MCF 10A (cell line): ENCODE results near the gene SUN2. TPM values are rescaled to one million over a fixed set of nuclear protein-coding genes. Genes with fewer than 3 reads are reported as not detected.

Experiments
- BruUV-seq: library from RNA; stranded (reverse); fragments of 400-500 nt; replicated peaks from 2 replicates; lab custom pipeline; 2021; lab: Mats Ljungman, UMichigan
- CTCF ChIA-PET: fragments of 300-600 bp; sonication (Branson Sonifier 250); formaldehyde crosslinking; extraction: SDS; loops from one replicate; lab custom pipeline; 2021; ENCODE audit warnings: antibody characterized with exemption, inconsistent platforms; lab: Yijun Ruan, JAX
- POLR2A ChIA-PET: fragments of 300-600, 350-650 bp; sonication (Branson Sonifier 250); formaldehyde crosslinking; extraction: SDS; loops from one replicate; lab custom pipeline; 2020; ENCODE audit warnings: antibody characterized with exemption, inconsistent platforms; lab: Yijun Ruan, JAX
- DNase-seq: peaks from one replicate; pipeline ENCODE4 v3.0.0-alpha.2; 2018; ENCODE audit not compliant: unreplicated experiment
- H3K27ac Mint-ChIP-seq: one replicate; pipeline ENCODE4 v1.8.0; 2022; ENCODE audit warnings: mild to moderate bottlenecking, low read depth, mixed read lengths; ENCODE audit not compliant: unreplicated experiment
- H3K27me3 Mint-ChIP-seq: one replicate; pipeline ENCODE4 v1.8.0; 2022; ENCODE audit warnings: mixed read lengths; ENCODE audit not compliant: insufficient read depth, unreplicated experiment
- H3K36me3 Mint-ChIP-seq: one replicate; pipeline ENCODE4 v1.8.0; 2022; ENCODE audit warnings: mild to moderate bottlenecking, moderate library complexity, mixed read lengths; ENCODE audit not compliant: insufficient read depth, unreplicated experiment
- H3K4me1 Mint-ChIP-seq: one replicate; pipeline ENCODE4 v1.8.0; 2022; ENCODE audit warnings: mixed read lengths; ENCODE audit not compliant: insufficient read depth, unreplicated experiment
- H3K4me3 Mint-ChIP-seq: one replicate; pipeline ENCODE4 v1.8.0; 2022; ENCODE audit warnings: mild to moderate bottlenecking, moderate library complexity, mixed read lengths; ENCODE audit not compliant: unreplicated experiment
- H3K9me3 Mint-ChIP-seq: one replicate; pipeline ENCODE4 v1.8.0; 2022; ENCODE audit warnings: mixed read lengths; ENCODE audit not compliant: unreplicated experiment
- CTCF ChIP-seq: fragments of 200-600 bp; IDR thresholded peaks from one replicate; pipeline ENCODE4 v1.8.0; 2022; ENCODE audit warnings: antibody characterized with exemption, mild to moderate bottlenecking; ENCODE audit not compliant: unreplicated experiment
- intact Hi-C: fragments of 100-400 bp; cut with micrococcal nuclease; formaldehyde crosslinking; loops from 2 replicates; pipeline ENCODE4 v1.14.1; 2022
- total RNA-seq: library from RNA; stranded (reverse); gene quantifications from 2 replicates; pipeline ENCODE4 v1.2.3, GENCODE V29; 2022

SUN2 gene
- total RNA-seq, 1 experiment from 2014 or later, result 66.8 TPM

- Mint-ChIP-seq H3K4me1 (peaks cover 16% of the 10 kb centered on the region), H3K4me3 (no peak overlapping the region), H3K27me3 (no peaks in the 10 kb centered on the region), H3K27ac (peak overlapping the region; percentile 60), H3K9me3 (no peaks in the 10 kb centered on the region), H3K36me3 (peaks cover 26% of the 10 kb centered on the region)
- BruUV-seq, result no TSS peak
- ChIA-PET POLR2A (interaction anchor here (1.8 to 5.5 kb wide), 3 partner anchors 10 to 36 kb away, joined by 7 to 64 read pairs (median 15); partner anchors contain the start of genes GTPBP1, JOSD1 and TOMM22), CTCF (interaction anchor here (0.6 to 1.4 kb wide), 2 partner anchors 10 to 162 kb away, joined by 3 to 14 read pairs; no protein-coding TSS in a partner anchor)
- no peak for DNase-seq
- no peak for TF ChIP-seq CTCF
- intact Hi-C loops, result no loop called here
Measured at GRCh38 chr22:38717244-38717643, 38.6 kb downstream of the SUN2 start.

- H3K36me3 Mint-ChIP-seq, result peaks cover 21% of the 10 kb centered on the region
- BruUV-seq, result no TSS peak
- DNase-seq, result no peak
- ChIA-PET POLR2A (interaction anchor here (2.1 to 5.5 kb wide), 2 partner anchors 10 to 17 kb away, joined by 15 to 64 read pairs; partner anchors contain the start of genes GTPBP1 and JOSD1), CTCF (interaction anchor here (1.1 to 1.4 kb wide), 2 partner anchors 9 to 10 kb away, joined by 4 to 14 read pairs; no protein-coding TSS in a partner anchor)
- no peak overlapping the region for H3K27ac Mint-ChIP-seq
- H3K4me3 Mint-ChIP-seq, result no peak overlapping the region
- H3K9me3 Mint-ChIP-seq, result no peaks in the 10 kb centered on the region
- peaks cover 16% of the 10 kb centered on the region for H3K4me1 Mint-ChIP-seq
- no peaks in the 10 kb centered on the region for H3K27me3 Mint-ChIP-seq
- intact Hi-C loops, result no loop called here
- TF ChIP-seq CTCF, result no peak
Measured at GRCh38 chr22:38716826-38717225, 39.0 kb downstream of the SUN2 start.

GRCh38 chr22:38716271-38716670 lies 39.5 kb downstream of the SUN2 start:
- no peak for DNase-seq
- no peak for TF ChIP-seq CTCF
- no peaks in the 10 kb centered on the region for H3K27me3 Mint-ChIP-seq
- intact Hi-C loops, result no loop called here
- H3K4me3 Mint-ChIP-seq, result no peak overlapping the region
- BruUV-seq, result no TSS peak
- no peaks in the 10 kb centered on the region for H3K9me3 Mint-ChIP-seq
- ChIA-PET CTCF (interaction anchor here (1.1 kb wide), 1 partner anchor 10 kb away, joined by 4 read pairs; no protein-coding TSS in a partner anchor), POLR2A (interaction anchor here (5.5 kb wide), 1 partner anchor 9 kb away, joined by 64 read pairs; the partner anchor contains the start of gene GTPBP1)
- no peak overlapping the region for H3K27ac Mint-ChIP-seq
- H3K4me1 Mint-ChIP-seq, result peaks cover 16% of the 10 kb centered on the region
- peaks cover 19% of the 10 kb centered on the region for H3K36me3 Mint-ChIP-seq

GRCh38 chr22:38715852-38716251 lies 39.9 kb downstream of the SUN2 start:
- no TSS peak for BruUV-seq

More at GRCh38 chr22:38715852-38716251, 39.9 kb downstream of the SUN2 start:
- Mint-ChIP-seq H3K27me3 (no peaks in the 10 kb centered on the region), H3K36me3 (peaks cover 17% of the 10 kb centered on the region), H3K4me1 (peaks cover 16% of the 10 kb centered on the region), H3K27ac (no peak overlapping the region), H3K9me3 (no peaks in the 10 kb centered on the region), H3K4me3 (no peak overlapping the region)
- TF ChIP-seq CTCF, result no peak
- CTCF ChIA-PET, result interaction anchor here (0.6 to 1.3 kb wide), 3 partner anchors 9 to 269 kb away, joined by 3 to 4 read pairs (median 4); partner anchors contain the start of gene TOMM22
- POLR2A ChIA-PET, result interaction anchor here (0.5 to 5.5 kb wide), 3 partner anchors 9 to 336 kb away, joined by 3 to 64 read pairs (median 4); partner anchors contain the start of gene GTPBP1
- intact Hi-C loops, result no loop called here
- no peak for DNase-seq
